GM18526 (cell line): Measurements from ENCODE around the gene MINDY3.

Experiments
- POLR2A ChIP-seq: IDR thresholded peaks from 3 replicates; pipeline ENCODE4 v1.6.1; 2011; ENCODE audit not compliant: insufficient read length; ENCODE audit errors: extremely low read depth

MINDY3 gene

GRCh38 chr10:15824498-15824897 is 35.8 kb downstream of the MINDY3 start:
- TF ChIP-seq POLR2A = no peak

GRCh38 chr10:15822131-15822530 is 38.2 kb downstream of the MINDY3 start:
- no peak for TF ChIP-seq POLR2A

GRCh38 chr10:15821046-15821683 is 39.1 kb downstream of the MINDY3 start:
- no peak for TF ChIP-seq POLR2A

- no peak for TF ChIP-seq POLR2A
These were observed 42.8 kb downstream of the MINDY3 start for GRCh38 chr10:15817409-15818046.

- no peak for TF ChIP-seq POLR2A
These were observed 44.9 kb downstream of the MINDY3 start for GRCh38 chr10:15815242-15815885.

- TF ChIP-seq POLR2A = no peak
These were observed 45.7 kb downstream of the MINDY3 start for GRCh38 chr10:15814565-15814964.

GRCh38 chr10:15813415-15813814 is 46.9 kb downstream of the MINDY3 start:
- TF ChIP-seq POLR2A = no peak

GRCh38 chr10:15809450-15809849 is 50.9 kb downstream of the MINDY3 start:
- no peak for TF ChIP-seq POLR2A

- no peak for TF ChIP-seq POLR2A
These were observed 52.0 kb downstream of the MINDY3 start for GRCh38 chr10:15808204-15808797.

- TF ChIP-seq POLR2A = no peak
These were observed 54.8 kb downstream of the MINDY3 start for GRCh38 chr10:15805395-15806058.

GRCh38 chr10:15804109-15804508 is 56.2 kb downstream of the MINDY3 start:
- no peak for TF ChIP-seq POLR2A

- TF ChIP-seq POLR2A = no peak
These were observed 57.8 kb downstream of the MINDY3 start for GRCh38 chr10:15802375-15802949.

GRCh38 chr10:15801641-15802040 is 58.7 kb downstream of the MINDY3 start:
- TF ChIP-seq POLR2A = no peak

GRCh38 chr10:15801147-15801546 is 59.2 kb downstream of the MINDY3 start:
- TF ChIP-seq POLR2A = no peak

- TF ChIP-seq POLR2A = no peak
These were observed 63.0 kb downstream of the MINDY3 start for GRCh38 chr10:15797346-15797745.
